ENCODE data around the gene PDZD8.
A peak's percentile ranks its signal among the peaks of the same experiment; 100 is the strongest.
"Not testable (repeated sequence)": the region's sequence is repeated elsewhere in the genome, so short reads cannot be mapped to it uniquely, and the experiment has no call there.

Gene PDZD8

DNA sequence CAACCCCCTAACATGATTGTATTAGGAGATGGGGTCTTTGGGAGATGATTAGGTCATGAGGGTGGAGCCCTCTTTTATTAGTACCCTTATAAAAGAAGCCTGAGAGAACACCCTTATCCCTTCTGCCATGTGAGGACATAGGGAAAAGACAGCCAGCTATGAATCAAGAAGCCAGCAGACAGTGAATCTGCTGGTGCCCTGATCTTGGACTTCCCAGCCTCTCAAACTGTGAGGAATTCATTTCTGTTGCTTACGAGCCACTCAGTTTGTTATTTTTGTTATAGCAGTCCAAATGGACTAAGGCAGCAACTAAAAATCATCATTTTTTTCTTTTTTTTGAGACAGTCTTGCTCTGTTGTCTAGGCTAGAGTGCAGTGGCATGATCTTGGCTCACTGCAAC, 74.6 kb downstream of the PDZD8 start:
- FAIRE-seq (no peak), DNase-seq (ENCODE audit: low spot score) (no peak)

DNA sequence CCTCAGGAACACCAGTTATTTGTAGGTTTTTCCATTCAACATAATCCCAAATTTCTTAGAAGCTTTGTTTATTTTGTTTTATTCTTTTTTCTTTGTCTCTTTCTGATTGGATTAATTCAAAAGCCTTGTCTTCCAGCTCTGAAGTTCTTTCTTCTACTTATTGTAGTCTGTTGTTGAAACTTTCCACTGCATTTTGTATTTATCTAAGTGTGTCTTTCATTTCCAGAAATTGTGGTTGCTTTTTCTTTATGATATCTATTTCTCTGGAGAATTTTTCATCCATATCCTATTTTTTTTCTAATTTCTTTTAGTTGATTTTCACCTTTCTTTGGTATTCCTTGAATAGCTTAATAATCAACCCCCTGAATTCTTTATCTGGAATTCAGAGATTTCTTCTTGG, 75.8 kb downstream of the PDZD8 start:
- FAIRE-seq (no peak), DNase-seq (ENCODE audit: low spot score) (no peak)

DNA sequence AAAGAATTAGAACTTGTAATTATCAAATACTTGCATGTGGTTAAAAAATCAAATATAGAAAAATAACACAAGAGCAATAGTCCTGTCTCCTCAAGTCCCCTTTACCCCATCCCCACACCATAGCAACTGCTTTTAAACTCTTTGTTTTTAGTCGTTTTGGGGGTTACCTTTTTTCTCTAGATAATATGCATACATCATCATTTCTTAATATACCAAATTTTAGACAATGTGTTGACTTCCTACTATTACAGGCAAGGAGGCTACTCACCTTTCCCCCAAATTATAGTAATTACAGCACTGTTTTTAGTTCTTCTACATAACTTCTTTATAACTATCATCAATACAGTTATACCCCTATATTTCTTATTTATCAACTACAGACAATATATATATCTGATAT, 77.0 kb downstream of the PDZD8 start:
- FAIRE-seq (no peak), DNase-seq (ENCODE audit: low spot score) (no peak)

DNA sequence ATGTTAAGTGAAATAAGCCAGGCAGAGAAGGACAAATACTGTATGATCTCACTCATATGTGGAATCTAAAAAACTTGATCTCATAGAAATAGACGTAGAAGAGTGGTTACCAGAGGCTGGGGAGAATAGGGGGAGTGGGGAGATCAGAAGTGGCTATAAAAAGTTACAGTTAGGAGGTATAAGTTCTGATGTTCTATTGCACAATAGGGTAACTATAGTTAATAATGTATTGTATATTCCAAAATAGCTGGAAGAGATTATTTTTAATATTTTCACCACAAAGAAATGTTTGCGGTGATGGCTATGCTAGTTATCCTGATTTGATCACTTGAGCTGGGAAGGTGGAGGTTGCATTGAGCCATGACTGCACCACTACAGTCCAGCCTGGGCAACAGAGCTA, 80.5 kb downstream of the PDZD8 start:
- no peak for FAIRE-seq

DNA sequence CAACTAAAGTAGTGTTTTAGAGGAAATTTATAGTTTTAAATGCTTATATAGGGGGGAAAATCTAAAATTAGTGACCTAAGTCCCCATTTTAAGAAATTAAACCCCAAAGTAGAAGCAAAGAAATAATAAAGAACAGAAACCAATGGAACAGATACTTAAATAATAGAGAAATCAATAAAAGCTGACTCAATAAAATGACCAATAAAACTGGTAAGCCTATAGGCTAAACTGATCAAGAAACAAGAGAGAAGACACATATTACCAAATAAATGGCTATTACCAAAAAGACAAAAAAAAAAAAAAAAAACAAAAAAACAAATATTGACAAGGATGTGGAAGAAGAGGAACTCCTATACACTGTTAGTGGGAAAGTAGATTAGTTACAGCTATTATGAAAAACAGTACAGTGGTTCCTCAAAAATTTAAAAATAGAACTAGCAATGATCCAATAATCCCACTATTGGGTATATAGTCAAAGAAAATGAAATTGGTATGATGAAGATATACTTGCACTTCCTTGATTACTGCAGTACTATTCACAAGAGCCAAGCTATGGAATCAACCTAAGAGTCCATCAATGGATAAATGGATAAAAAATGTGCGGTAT, 81.1 kb downstream of the PDZD8 start:
- DNase-seq (ENCODE audit: low spot score) (no peak), FAIRE-seq (no peak)

More for the DNA sequence above, 80.5 kb downstream of the PDZD8 start:
- no peak for DNase-seq (ENCODE audit: low spot score)

DNA sequence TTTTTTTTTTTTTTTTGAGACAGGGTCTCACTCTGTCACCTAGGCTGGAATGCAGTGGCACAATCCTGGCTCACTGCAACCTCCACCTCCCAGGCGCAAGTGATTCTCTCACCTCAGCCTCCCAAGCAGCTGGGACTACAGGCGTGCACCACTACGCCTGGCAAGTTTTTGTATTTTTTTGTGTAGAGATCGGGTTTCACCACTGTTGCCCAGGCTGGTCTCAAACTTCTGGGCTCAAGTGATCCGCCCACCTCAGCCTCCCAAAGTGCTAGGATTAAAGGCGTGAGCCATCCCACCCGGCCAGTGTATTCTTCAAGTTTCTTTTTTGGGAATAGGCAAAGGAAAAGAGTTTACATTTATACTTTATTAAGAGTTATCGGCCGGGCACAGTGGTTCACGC, 84.4 kb downstream of the PDZD8 start:
- not testable (repeated sequence) for FAIRE-seq; DNase-seq (ENCODE audit: low spot score)

DNA sequence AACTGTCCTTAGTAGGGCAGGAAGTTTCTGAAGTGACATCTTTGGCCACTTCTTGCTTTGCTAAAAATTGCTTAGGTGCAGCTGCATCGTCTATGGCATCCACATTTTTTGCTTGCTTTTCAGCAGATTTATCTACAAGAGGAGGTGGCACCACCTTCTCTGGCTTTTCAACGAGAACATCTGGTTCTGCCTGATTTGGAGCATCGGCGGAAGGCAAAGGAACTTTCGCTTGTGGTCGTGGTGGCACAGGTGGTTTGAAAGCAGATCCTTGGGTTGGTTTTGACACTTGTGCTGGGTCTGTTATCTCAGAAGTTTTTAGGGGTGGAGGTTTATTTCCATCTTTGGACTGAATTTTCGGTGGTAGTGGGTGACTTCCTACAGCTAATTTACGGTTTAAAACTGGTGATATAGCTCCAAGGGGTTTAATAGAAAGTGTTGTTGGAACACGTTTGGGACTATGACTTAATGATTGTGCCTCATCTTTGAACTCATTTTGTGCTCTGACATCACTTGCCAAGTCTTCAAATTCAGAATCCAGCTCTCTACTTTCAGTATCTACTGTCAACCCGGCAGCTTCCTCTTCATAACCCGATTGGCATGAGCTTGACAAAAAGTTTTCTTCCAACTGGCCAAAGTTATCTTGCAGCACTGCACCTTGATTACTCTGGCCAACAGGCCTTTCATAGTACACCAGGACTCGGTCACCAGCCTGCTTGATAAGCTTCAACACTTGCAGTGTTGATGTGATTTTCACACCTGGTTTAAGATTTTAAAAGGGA, 90.3 kb downstream of the PDZD8 start:
- no peak for FAIRE-seq

DNA sequence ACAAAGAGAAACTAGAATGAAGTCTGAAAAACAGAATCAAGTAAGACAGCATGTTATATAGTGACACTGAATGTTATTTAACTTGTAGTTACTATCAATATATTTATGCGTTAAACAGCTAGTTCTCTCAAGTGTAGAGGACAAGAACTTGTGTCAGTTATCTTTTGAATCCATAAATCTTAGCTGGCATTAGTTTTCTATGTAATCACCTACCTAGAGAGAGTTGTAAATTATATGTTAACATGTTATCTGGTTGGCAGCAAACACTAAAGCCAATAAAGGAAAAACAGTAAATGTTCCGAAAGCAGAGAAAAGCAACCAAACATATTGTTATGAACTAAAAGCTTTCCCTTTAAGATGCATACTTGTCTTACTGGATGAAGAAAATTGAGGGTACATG, 97.6 kb downstream of the PDZD8 start:
- no peak for FAIRE-seq
- DNase-seq (ENCODE audit: low spot score), result no peak

More for the DNA sequence above, 90.3 kb downstream of the PDZD8 start:
- DNase-seq (ENCODE audit: low spot score), result no peak

DNA sequence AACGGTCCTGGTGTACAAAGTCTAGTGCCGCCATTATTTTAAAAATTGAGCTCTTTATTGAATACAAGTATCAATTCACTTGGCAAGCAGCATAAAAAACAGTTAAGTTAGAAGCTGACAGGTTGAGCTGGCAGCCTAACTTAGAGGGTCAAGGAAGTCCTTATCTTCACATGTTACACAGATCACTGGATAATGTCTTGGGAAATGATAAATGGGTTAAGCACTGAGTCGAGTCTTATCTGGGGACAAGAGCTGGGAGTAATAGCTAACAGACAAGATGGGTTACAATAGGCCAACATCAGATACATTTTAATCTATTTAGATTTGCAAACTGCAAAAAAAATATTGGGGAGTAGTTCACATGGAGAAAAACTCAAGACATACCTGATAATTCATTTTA, 100.1 kb downstream of the PDZD8 start:
- FAIRE-seq (no peak), DNase-seq (ENCODE audit: low spot score) (no peak)

DNA sequence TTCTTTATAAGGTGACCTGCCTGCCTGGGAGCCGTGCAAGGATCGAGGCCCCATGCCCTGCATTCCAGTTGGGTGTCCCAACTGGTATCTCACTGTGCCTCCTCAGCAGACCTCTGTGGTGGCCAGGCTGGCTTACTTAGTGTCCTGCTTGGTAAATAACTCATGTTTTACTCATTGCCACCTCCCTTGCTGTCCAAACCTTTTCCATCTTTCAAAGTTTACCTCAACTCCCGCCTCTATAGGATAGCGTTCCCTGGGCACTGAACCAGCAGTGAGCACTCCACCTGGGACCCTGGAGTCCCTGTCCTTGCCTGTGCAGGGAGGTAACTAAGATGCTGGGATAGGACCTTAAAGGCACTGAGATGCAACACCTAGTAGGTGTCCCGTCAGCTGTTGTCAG, 100.7 kb downstream of the PDZD8 start:
- FAIRE-seq, result no peak
- DNase-seq (ENCODE audit: low spot score), result no peak

DNA sequence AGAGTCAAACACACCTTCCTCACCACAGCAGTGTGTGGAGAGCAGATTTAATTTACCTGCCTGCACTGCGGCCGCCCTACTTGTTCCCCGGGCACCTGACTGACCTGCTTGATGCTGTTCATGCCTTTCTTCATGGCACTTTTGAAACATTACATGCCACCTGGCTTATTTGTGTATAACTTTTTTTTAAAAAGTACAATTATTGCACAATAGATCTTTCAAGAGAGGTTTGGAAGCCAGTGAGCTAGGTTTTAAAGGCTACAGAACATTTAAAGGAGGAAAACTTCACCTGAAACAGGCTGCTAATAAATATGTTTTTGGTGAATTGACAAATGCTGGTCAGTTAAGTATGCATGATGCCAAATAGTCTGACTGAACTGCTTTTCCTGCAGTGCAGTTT, 101.3 kb downstream of the PDZD8 start:
- no peak for FAIRE-seq
- no peak for DNase-seq (ENCODE audit: low spot score)

DNA sequence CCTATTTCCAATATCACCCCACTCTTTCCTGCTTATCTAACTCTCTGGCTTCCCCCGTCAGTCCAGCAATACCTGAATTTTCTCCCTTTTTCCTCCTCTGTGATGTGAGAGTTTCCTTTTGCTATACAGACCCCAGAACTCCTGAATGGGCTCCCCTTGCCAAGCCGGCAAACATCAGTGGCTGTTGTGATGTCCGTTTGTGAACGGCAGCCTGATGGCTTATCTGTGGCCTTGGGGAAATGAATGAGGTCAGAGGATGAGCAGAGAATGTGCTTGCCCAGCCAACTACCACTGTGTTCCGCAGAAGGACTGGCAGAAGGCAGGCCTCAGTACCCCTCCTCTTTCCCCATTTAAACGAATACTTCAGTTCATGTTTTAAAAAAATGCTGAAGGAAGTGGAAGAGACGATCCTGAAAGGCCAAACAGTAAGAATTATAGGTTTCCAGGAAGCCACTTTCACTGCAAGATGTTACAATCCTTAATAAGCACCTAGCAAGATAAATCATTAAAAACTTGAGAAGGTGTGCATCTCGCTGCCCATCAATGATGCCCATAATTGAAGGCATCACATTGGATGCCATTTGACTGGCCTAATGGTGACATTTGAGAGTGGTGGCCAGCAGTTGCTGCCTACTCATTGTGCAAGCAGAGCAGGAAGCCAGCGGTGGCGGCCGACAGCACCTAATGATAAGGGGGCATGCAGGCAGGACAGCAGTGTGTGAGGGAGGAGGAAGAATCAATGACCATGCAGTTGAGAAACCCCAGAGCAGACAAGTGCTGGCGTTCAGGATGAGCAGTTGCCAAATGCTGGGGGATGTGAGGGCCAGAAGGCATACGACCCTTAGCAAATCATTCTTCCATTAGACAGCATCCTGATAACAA, 102.8 kb downstream of the PDZD8 start:
- no peak for FAIRE-seq
- DNase-seq (ENCODE audit: low spot score), result no peak

DNA sequence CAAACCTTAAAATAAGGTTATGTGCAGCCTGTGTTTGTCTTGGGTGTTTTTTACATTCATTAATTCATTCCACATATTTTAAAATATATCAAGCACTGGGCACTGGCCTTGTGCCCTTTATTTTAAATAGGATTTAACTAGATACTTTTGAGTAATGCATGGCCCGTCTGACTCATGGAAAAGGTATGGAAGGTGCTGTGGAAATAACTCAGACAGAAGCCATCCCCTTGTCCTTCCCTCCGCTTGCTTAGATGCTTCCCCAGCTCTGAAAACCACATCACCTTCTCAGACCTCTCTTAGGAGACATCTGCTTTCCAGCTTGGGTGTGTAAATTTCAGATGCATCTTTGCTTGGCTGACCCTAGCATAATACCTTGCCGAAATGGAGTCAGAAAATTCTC, 103.8 kb downstream of the PDZD8 start:
- DNase-seq (ENCODE audit: low spot score) (peak; percentile 53), FAIRE-seq (no peak)

DNA sequence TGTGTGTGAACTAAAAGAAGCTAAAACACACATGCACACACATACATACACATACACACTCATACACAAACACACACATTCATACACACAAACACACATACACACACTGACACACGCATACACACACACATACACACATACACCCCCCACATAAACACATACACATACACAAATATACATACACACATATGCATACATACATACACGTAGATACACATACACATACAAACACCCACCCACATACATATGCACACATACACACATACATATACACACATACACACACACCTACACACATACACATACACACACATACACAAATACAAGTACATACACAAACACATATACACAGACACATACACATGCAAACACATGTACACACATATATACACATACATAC, 106.3 kb downstream of the PDZD8 start:
- FAIRE-seq, result peak; percentile 96
- DNase-seq (ENCODE audit: low spot score), result no peak

DNA sequence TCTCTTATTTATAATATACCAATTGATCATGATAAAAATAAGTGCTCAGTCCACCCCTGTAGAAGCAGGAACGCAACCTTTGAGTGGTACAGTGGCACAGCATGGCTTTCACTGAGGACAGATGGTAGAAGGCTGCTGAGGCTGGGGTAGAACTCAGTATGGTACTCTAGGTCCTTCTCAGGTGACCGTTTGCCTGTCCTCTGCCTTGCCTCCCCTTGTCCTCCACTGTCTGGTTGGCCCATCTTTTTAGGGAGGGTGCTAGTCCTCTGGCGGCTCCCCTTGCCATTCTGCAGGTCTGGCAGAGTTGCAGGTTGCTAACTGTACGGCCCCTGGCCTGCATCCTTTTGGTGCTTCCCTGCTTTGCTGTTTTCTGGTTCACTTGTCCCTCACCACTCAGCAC, 107.0 kb downstream of the PDZD8 start:
- DNase-seq (ENCODE audit: low spot score) (no peak), FAIRE-seq (no peak)

DNA sequence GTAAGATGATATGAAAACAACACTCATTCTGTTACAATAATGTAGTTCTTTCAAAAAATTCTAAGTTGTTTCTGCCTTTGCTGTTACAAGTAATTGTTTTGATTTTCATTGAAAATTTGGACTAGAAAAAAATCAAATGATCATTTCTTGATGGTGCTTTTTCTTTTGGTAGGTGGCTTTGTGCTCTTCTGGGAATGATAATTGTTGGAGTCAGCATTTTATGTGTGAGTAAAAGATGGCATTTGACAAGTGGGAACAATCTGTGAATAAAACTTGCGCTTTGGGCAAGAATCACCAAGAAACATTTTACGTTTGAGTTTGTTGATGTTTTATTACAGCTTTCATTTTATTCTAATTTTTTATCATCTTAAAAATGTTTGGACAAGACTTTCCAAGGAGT, 108.4 kb downstream of the PDZD8 start:
- DNase-seq (ENCODE audit: low spot score), result no peak
- no peak for FAIRE-seq

DNA sequence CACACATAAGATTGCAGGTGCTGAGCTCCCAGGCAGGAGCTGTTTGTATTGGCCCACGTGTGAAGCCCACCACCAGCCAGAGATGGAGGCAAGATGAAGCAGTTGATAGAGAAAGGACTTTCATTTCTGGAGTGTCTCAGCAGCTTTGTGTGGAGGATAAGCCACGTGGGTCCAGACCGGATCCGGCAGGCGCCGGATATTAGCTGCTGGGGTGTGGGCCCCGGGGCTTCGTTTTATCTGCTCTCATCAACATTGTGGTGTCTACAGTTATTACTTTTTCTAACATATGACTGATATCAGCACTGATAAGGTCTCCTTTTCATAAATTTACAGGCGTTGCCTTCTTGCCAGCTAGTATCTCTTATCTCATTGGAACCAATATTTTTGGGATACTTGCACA, 108.8 kb downstream of the PDZD8 start:
- no peak for FAIRE-seq
- DNase-seq (ENCODE audit: low spot score), result no peak

DNA sequence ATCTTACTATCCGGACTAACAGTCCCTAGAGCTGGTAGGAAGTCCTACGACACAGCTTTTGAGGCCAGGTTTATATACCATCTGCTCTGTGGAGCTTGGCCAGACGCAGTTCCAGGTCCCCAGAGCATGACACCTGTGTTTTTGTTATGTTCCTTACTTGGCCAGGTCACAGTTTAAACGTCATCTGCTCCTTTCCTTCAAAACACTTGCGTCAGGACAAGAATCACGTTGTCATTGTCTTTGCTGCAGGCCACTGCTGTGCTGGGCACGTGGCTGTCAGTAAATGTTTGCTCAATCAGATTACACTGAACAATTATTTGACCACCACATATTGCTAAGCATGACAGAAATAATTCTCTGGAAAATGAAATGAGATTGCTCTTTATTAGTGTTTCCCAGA, 110.5 kb downstream of the PDZD8 start:
- no peak for DNase-seq (ENCODE audit: low spot score)
- no peak for FAIRE-seq

DNA sequence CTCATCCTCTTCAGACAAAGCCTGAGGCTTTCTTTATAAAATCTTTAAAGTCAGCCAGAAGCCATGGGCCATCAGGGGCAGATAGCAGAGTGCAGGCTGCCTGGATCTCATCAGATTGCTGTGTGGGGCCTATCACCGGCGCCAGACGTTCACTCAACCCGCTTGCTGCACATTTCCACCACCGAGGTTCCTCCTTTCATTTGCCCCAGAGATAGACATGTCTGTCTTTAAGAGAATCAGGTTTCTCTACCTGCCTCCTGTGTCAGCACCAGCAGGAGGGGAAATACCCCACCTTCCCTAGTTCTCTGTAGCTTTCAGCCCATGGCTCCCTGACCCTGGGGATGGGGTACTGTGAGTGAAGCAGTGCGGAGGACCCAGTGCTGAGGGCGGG, 112.3 kb downstream of the PDZD8 start:
- DNase-seq (ENCODE audit: low spot score) (no peak), FAIRE-seq (no peak)

DNA sequence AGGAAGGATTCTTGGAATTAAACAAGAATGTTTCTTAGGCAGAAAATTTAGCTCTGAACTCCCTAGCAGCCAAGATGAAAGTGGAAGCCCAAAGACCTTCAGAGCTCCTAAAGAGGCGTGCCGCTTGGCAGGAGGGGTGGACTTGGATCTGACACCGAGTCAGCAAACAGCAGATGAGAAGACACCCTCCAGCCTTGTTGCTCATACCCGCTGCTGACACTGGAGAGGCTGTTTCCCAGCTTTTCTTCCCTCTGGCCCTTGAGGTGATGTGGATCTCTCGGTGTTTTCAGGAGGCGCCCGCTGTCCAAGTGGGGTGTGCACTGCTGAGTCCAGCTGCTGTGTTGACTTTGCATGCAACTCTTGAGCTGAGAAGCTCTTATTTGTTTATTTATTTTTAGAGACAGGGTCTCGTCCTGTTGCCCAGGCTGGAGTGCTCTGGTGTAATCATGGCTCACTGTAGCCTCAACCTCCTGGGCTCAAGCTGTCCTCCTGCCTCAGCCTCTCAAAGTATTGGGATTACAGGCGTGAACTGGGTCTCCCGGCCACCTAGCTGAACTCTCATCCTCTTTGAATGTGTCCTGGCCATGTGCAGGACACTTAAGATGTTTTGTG, 112.8 kb downstream of the PDZD8 start:
- FAIRE-seq (no peak), DNase-seq (ENCODE audit: low spot score) (no peak)

DNA sequence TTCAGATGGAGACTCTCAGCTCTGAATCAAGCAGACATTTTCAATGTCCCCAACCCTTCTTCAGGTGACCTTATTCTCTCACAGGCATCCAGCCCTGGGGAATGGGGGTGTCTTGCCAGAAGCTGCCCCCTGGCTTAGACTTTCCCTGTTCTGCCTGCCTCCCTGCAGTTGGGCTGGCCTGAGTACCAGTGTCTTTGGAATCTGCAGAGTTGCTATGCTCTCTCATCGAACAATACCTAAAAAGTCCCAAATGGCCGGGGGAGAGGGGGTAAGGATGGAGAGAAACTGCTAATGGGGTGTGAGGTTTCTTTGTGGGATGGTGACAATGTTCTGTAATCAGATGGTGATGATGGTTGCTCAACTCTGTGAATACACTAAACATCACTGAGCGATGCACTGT, 113.7 kb downstream of the PDZD8 start:
- DNase-seq (ENCODE audit: low spot score), result no peak
- no peak for FAIRE-seq

DNA sequence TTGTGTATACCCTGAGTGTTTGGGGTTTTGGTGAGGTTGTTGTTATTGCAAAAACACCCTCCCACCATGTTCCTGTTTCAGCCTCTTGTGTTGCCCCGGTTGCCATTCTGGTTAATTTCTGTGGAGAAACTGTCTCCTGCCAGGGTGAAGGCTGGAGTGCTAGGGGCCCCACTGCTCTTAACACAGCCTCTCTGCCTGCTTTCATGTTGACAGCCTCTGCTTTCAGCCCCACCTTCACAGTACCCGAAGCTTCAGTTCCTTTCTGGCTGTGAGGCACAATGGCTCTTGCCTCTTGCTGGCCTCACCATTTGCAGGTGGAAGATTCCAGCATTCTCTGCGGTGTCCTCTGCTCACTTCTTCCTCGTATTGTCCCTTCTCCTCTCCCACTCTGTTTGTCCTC, 115.2 kb downstream of the PDZD8 start:
- FAIRE-seq (no peak), DNase-seq (ENCODE audit: low spot score) (no peak)
